NCI-H345 treated with DMSO at 0.1 percent for 48 hours (cell line): ENCODE data around the gene ATOH7.
A peak's percentile ranks its signal among the peaks of the same experiment; 100 is the strongest.
"Not testable (repeated sequence)": the region's sequence is repeated elsewhere in the genome, so short reads cannot be mapped to it uniquely, and the experiment has no call there.

Source experiments
- DNase-seq: peaks from one replicate; lab custom pipeline; 2025; ENCODE audit not compliant: unreplicated experiment; lab: John Stamatoyannopoulos, UW

ATOH7 gene

GRCh38 chr10:68237173-68237572, 5.3 kb upstream of the ATOH7 start:
- no peak for DNase-seq

- no peak for DNase-seq
Measured at GRCh38 chr10:68235581-68235980, 3.7 kb upstream of the ATOH7 start.

GRCh38 chr10:68235111-68235510, 3.2 kb upstream of the ATOH7 start:
- no peak for DNase-seq

- DNase-seq: no peak
Measured at GRCh38 chr10:68233046-68233445, 1.1 kb upstream of the ATOH7 start.

- peak; percentile 27 for DNase-seq
Measured at GRCh38 chr10:68231106-68231816, 652 bp downstream of the ATOH7 start.

GRCh38 chr10:68230268-68230667, 1.6 kb downstream of the ATOH7 start:
- DNase-seq: no peak

GRCh38 chr10:68224810-68225209, 7.1 kb downstream of the ATOH7 start:
- DNase-seq: no peak

GRCh38 chr10:68223535-68224165, 8.3 kb downstream of the ATOH7 start:
- DNase-seq: no peak

GRCh38 chr10:68222391-68222790, 9.5 kb downstream of the ATOH7 start:
- DNase-seq: no peak

- DNase-seq: no peak
Measured at GRCh38 chr10:68221196-68221595, 10.7 kb downstream of the ATOH7 start.

GRCh38 chr10:68218786-68219185, 13.1 kb downstream of the ATOH7 start:
- no peak for DNase-seq

GRCh38 chr10:68212721-68213352, 19.1 kb downstream of the ATOH7 start:
- DNase-seq: no peak

GRCh38 chr10:68211669-68212068, 20.2 kb downstream of the ATOH7 start:
- no peak for DNase-seq

- DNase-seq: peak; percentile 2
Measured at GRCh38 chr10:68208424-68209042, 23.4 kb downstream of the ATOH7 start.

GRCh38 chr10:68202960-68203353, 29.0 kb downstream of the ATOH7 start:
- DNase-seq: no peak

GRCh38 chr10:68196701-68197100, 35.2 kb downstream of the ATOH7 start:
- no peak for DNase-seq

- DNase-seq: not testable (repeated sequence)
Measured at GRCh38 chr10:68195776-68196175, 36.1 kb downstream of the ATOH7 start.

- no peak for DNase-seq
Measured at GRCh38 chr10:68194290-68194689, 37.6 kb downstream of the ATOH7 start.

- no peak for DNase-seq
Measured at GRCh38 chr10:68192113-68192512, 39.8 kb downstream of the ATOH7 start.

- DNase-seq: no peak
Measured at GRCh38 chr10:68188835-68189234, 43.1 kb downstream of the ATOH7 start.

- DNase-seq: no peak
Measured at GRCh38 chr10:68185085-68185484, 46.8 kb downstream of the ATOH7 start.

GRCh38 chr10:68184546-68184945, 47.4 kb downstream of the ATOH7 start:
- no peak for DNase-seq
